WI38 (cell line): Measurements from ENCODE around the gene ASB17.
"Not testable (repeated sequence)": the region's sequence is repeated elsewhere in the genome, so short reads cannot be mapped to it uniquely, and the experiment has no call there.

ENCODE experiments used
- H3K4me3 ChIP-seq: 2 replicates; pipeline ENCODE4 v1.5.1; 2011; ENCODE audit warnings: low read depth, mild to moderate bottlenecking, control low read depth, low read length
- TF ChIP-seq, protein P1 (sequence below): IDR thresholded peaks from 2 replicates; pipeline ENCODE4 v1.5.1; 2012; ENCODE audit warnings: low read depth, mild to moderate bottlenecking, control low read depth, low read length

The ASB17 gene, protein sequence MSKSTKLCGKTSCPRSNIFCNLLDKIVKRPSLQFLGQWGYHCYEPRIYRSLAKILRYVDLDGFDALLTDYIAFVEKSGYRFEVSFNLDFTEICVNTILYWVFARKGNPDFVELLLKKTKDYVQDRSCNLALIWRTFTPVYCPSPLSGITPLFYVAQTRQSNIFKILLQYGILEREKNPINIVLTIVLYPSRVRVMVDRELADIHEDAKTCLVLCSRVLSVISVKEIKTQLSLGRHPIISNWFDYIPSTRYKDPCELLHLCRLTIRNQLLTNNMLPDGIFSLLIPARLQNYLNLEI

DNA sequence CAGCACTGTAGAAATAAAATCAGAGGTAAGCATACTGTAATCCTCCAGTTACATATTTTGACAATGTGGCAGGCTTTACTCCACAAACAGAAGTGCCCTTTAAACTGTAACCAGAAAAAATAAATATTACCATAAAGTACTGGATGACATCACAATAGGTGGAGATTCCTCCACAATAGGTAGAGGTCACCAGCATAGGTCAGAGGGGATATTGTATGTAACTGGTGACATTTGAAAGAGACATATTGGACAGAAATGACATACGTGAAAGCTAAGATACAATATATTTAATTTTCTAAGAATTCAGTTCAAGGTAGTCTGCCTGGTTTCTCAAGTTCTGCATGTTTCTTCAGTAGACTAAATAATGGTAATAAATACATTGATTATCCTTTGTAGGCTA is at the start of gene ASB17:
ASB17 (minus strand) TSS at position 101 of the 400 bp plus-strand sequence. CDS start 113 bp downstream, outside the sequence.
- H3K4me3 ChIP-seq: no peak within 1 kb of the TSS
- TF ChIP-seq, protein P1, sequence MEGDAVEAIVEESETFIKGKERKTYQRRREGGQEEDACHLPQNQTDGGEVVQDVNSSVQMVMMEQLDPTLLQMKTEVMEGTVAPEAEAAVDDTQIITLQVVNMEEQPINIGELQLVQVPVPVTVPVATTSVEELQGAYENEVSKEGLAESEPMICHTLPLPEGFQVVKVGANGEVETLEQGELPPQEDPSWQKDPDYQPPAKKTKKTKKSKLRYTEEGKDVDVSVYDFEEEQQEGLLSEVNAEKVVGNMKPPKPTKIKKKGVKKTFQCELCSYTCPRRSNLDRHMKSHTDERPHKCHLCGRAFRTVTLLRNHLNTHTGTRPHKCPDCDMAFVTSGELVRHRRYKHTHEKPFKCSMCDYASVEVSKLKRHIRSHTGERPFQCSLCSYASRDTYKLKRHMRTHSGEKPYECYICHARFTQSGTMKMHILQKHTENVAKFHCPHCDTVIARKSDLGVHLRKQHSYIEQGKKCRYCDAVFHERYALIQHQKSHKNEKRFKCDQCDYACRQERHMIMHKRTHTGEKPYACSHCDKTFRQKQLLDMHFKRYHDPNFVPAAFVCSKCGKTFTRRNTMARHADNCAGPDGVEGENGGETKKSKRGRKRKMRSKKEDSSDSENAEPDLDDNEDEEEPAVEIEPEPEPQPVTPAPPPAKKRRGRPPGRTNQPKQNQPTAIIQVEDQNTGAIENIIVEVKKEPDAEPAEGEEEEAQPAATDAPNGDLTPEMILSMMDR: no peak

DNA sequence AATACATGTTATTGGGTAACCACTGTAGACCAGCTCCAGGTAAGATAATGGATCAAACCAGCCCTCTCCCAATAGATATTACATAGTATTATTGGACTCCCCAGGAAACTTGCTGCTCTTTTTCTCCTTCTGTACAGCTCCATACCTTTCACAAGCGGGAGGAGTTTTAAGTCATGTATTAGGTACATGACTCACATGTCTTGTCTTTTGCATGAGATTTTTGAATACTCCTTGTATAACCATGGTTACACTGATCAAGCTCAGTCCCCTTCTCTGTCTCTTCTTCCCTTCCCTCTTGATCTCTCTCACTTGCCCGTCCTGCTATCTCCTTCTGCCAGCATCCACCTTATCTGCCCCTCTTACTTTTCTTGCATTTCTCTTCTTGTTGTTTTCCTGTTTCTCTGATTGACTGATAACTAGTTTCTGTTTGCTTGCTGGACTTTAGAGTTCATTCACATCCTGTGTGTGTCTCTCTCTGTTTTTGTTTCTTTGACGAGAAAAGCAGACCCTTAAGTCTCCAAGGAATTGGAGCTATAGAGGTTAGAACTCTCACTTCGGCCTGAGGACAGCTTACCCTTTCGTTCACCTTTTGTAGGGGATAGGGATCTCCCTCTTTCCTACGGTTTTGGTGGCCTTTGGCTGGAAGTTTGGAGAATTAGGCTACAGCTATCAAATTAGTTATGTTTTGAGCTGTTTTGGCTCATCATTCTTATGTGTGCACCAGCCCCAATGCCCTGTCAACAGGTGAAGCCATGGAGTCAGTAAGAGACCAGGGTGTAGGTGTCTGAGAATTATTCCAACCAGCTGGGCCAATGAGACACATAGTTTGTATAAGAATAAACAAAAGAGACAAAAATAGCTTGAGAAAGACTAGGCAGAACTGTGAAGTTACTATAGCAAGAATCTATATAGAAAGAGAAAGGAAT is 49.0 kb upstream of the ASB17 start:
- TF ChIP-seq, protein P1: no peak
- no peak overlapping the region for H3K4me3 ChIP-seq

DNA sequence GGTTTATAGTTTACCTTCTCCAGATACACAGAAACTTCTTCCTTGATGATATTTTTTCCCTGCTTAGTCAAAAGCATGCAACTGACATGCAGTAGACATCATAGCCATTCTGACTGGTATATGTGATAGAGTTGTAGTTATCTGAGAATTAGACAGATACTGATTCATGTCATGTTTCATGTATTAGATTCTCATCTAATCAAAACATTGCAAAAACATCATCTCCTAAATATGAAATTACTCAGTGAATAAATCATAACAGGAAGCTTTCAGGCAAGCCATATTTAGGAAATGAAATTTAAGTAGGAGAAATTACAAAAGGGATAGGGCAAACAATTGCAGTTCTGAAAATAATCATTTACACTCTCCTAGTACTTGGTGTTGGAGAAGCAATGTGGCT is 38.4 kb upstream of the ASB17 start:
- TF ChIP-seq, protein P1: no peak
- H3K4me3 ChIP-seq: no peak overlapping the region

DNA sequence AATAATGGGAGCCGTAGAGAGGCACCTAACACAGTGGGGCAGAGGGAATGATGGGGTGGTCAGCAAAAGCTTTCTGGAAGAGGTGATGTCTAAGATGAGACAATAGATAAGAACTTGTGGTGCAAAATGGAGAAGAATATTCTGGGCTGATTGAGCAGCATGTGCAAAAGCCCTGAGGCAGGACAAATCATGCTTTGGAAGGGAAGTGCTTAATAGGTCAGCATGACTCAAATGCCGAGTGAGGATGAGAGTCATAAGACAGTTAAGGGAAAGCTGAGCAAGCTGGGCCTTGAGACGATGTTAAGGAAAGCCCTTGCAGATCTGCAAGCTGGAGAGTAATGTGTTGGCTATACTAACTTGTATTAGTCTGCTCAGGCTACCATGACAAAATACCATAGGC is 37.3 kb upstream of the ASB17 start:
- H3K4me3 ChIP-seq: no peak overlapping the region
- TF ChIP-seq, protein P1: no peak

DNA sequence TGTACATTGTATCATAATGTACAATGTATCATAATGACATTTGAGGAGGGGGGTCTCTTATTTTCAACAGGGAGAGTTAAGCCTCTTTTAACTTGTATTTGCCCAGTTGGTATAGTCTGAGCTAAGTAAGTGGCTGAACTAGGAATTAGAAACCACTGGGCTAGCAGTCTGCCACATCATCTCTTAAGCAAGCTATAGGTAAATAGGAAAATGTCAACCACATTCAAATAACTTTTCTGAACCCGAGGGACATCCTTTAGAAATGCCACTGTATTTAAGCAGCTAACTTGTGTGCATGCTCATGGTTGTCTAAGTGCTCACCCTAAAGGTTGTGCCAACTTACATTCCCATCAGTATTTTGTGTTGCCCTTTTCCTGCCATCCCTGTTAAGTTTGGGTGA is 35.5 kb upstream of the ASB17 start:
- H3K4me3 ChIP-seq: no peak overlapping the region
- TF ChIP-seq, protein P1: no peak

DNA sequence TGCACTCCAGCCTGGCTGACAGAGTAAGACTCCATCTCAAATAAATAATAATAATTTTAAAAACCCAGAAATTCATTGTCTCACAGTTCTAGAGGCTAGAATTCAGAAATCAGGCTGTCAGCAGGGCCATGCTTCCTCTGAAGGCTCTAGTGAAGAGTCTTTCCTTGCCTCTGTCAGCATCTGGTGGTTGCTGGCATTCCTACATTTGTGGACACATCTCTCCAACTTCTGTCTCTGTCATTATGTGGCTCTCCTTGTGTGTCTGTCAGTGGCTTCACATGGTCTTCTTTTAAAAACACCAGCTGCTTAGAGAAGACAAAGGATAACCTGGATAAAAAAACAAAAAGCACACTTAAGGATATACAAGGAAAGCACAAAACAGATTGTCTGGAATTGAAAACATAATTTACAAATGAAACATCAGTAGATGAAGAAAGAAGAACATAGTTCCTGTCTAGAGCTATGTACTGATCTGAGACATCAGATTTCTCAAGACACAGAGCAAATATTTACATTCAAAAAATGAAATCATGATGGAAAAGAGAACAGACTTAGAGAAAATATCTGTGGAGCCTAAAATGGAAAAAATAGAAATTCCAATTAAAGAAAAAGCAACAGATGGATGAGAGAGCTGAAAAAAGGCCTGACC is 32.7 kb upstream of the ASB17 start:
- no peak overlapping the region for H3K4me3 ChIP-seq
- TF ChIP-seq, protein P1: no peak

DNA sequence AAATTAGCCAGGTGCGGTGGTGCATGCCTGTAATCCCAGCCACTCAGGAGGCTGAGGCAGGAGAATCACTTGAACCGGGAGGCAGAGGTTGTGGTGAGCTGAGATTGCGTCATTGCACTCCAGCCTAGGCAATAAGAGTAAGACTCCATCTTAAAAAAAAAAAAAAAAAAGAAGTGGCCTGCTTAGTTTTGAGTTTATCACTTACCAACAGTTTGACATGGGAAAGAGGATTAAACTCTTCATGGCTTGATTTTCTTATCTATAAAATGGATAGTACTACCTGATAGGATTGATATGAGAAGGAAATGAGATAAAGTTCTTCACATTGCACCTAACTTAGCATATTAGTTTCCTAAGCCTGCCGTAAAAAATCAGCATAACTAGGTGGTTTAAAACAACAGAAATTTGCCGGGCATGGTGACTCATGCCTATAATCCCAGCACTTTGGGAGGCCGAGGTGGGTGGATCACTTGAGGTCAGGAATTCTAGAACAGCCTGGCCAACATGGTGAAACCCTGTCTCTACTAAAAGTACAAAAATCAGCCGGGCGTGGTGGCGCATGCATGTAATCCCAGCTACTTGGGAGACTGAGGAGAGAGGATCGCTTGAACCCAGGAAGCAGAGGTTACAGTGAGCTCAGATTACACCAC is 32.0 kb upstream of the ASB17 start:
- not testable (repeated sequence) for H3K4me3 ChIP-seq
